ENCODE data around the gene MCUB. TPM values are rescaled to one million over a fixed set of nuclear protein-coding genes. Genes with fewer than 3 reads are reported as not detected.
"Not testable (repeated sequence)": the region's sequence is repeated elsewhere in the genome, so short reads cannot be mapped to it uniquely, and the experiment has no call there.

The MCUB gene
- total RNA-seq, 1 donor from 2014 or later, result 5.7 TPM

- not testable (repeated sequence) for H3K27me3 ChIP-seq (ENCODE audit: control insufficient read depth in 3 of 3, insufficient read depth in 3 of 3, low read length in 3 of 3); H3K4me1 ChIP-seq (ENCODE audit: control insufficient read depth in 3 of 3, insufficient read depth in 3 of 3, low read length in 3 of 3); H3K9ac ChIP-seq (ENCODE audit: low read depth in 1 of 3, low read length in 3 of 3); H3K36me3 ChIP-seq (ENCODE audit: control insufficient read depth in 3 of 3, insufficient read depth in 3 of 3, low read length in 3 of 3); H3K9me3 ChIP-seq (ENCODE audit: control insufficient read depth in 3 of 3, low read length in 3 of 3); H3K27ac ChIP-seq (ENCODE audit: low read depth, low read length); H3K4me3 ChIP-seq (ENCODE audit: low read length in 3 of 3)
Observed at GRCh38 chr4:109596420-109597085, 36.5 kb downstream of the MCUB start.

GRCh38 chr4:109599046-109599652 lies 39.1 kb downstream of the MCUB start:
- no peaks in the 10 kb centered on the region for H3K9me3 ChIP-seq (ENCODE audit: control insufficient read depth in 3 of 3, low read length in 3 of 3)
- no peak overlapping the region for H3K4me3 ChIP-seq (ENCODE audit: low read length in 3 of 3)

GRCh38 chr4:109600431-109600830 lies 40.4 kb downstream of the MCUB start:
- no peak overlapping the region for H3K9ac ChIP-seq (ENCODE audit: low read depth in 1 of 3, low read length in 3 of 3)
- H3K27ac ChIP-seq (ENCODE audit: low read depth, low read length), result no peak overlapping the region
- H3K4me1 ChIP-seq (ENCODE audit: control insufficient read depth in 3 of 3, insufficient read depth in 3 of 3, low read length in 3 of 3), result no peaks in the 10 kb centered on the region
- H3K36me3 ChIP-seq (ENCODE audit: control insufficient read depth in 3 of 3, insufficient read depth in 3 of 3, low read length in 3 of 3), result no peaks in the 10 kb centered on the region
- H3K27me3 ChIP-seq (ENCODE audit: control insufficient read depth in 3 of 3, insufficient read depth in 3 of 3, low read length in 3 of 3), result no peaks in the 10 kb centered on the region
- H3K4me3 ChIP-seq (ENCODE audit: low read length in 3 of 3), result no peak overlapping the region
- no peaks in the 10 kb centered on the region for H3K9me3 ChIP-seq (ENCODE audit: control insufficient read depth in 3 of 3, low read length in 3 of 3)

More at GRCh38 chr4:109599046-109599652, 39.1 kb downstream of the MCUB start:
- Histone ChIP-seq H3K27ac (ENCODE audit: low read depth, low read length) (no peak overlapping the region), H3K9ac (ENCODE audit: low read depth in 1 of 3, low read length in 3 of 3) (no peak overlapping the region), H3K27me3 (ENCODE audit: control insufficient read depth in 3 of 3, insufficient read depth in 3 of 3, low read length in 3 of 3) (no peaks in the 10 kb centered on the region), H3K4me1 (ENCODE audit: control insufficient read depth in 3 of 3, insufficient read depth in 3 of 3, low read length in 3 of 3) (no peaks in the 10 kb centered on the region), H3K36me3 (ENCODE audit: control insufficient read depth in 3 of 3, insufficient read depth in 3 of 3, low read length in 3 of 3) (no peaks in the 10 kb centered on the region)

- Histone ChIP-seq H3K9ac (ENCODE audit: low read depth in 1 of 3, low read length in 3 of 3) (no peak overlapping the region), H3K9me3 (ENCODE audit: control insufficient read depth in 3 of 3, low read length in 3 of 3) (no peaks in the 10 kb centered on the region), H3K36me3 (ENCODE audit: control insufficient read depth in 3 of 3, insufficient read depth in 3 of 3, low read length in 3 of 3) (no peaks in the 10 kb centered on the region), H3K4me1 (ENCODE audit: control insufficient read depth in 3 of 3, insufficient read depth in 3 of 3, low read length in 3 of 3) (no peaks in the 10 kb centered on the region), H3K27ac (ENCODE audit: low read depth, low read length) (no peak overlapping the region), H3K4me3 (ENCODE audit: low read length in 3 of 3) (no peak overlapping the region), H3K27me3 (ENCODE audit: control insufficient read depth in 3 of 3, insufficient read depth in 3 of 3, low read length in 3 of 3) (no peaks in the 10 kb centered on the region)
Observed at GRCh38 chr4:109601336-109601735, 41.3 kb downstream of the MCUB start.

GRCh38 chr4:109607976-109608375 lies 47.9 kb downstream of the MCUB start:
- Histone ChIP-seq H3K36me3 (ENCODE audit: control insufficient read depth in 3 of 3, insufficient read depth in 3 of 3, low read length in 3 of 3) (peaks cover 0 to 3% (median 0%) of the 10 kb centered on the region in 3 donors), H3K27ac (ENCODE audit: low read depth, low read length) (no peak overlapping the region), H3K27me3 (ENCODE audit: control insufficient read depth in 3 of 3, insufficient read depth in 3 of 3, low read length in 3 of 3) (no peaks in the 10 kb centered on the region), H3K4me1 (ENCODE audit: control insufficient read depth in 3 of 3, insufficient read depth in 3 of 3, low read length in 3 of 3) (no peaks in the 10 kb centered on the region), H3K9me3 (ENCODE audit: control insufficient read depth in 3 of 3, low read length in 3 of 3) (no peaks in the 10 kb centered on the region), H3K9ac (ENCODE audit: low read depth in 1 of 3, low read length in 3 of 3) (no peak overlapping the region), H3K4me3 (ENCODE audit: low read length in 3 of 3) (no peak overlapping the region)

GRCh38 chr4:109608879-109609278 lies 48.8 kb downstream of the MCUB start:
- Histone ChIP-seq H3K4me3 (ENCODE audit: low read length in 3 of 3) (no peak overlapping the region), H3K27me3 (ENCODE audit: control insufficient read depth in 3 of 3, insufficient read depth in 3 of 3, low read length in 3 of 3) (no peaks in the 10 kb centered on the region), H3K27ac (ENCODE audit: low read depth, low read length) (no peak overlapping the region), H3K36me3 (ENCODE audit: control insufficient read depth in 3 of 3, insufficient read depth in 3 of 3, low read length in 3 of 3) (peaks cover 0 to 3% (median 0%) of the 10 kb centered on the region in 3 donors), H3K9ac (ENCODE audit: low read depth in 1 of 3, low read length in 3 of 3) (no peak overlapping the region), H3K4me1 (ENCODE audit: control insufficient read depth in 3 of 3, insufficient read depth in 3 of 3, low read length in 3 of 3) (no peaks in the 10 kb centered on the region), H3K9me3 (ENCODE audit: control insufficient read depth in 3 of 3, low read length in 3 of 3) (no peaks in the 10 kb centered on the region)

GRCh38 chr4:109609431-109609830 lies 49.4 kb downstream of the MCUB start:
- no peak overlapping the region for H3K27ac ChIP-seq (ENCODE audit: low read depth, low read length)
- no peaks in the 10 kb centered on the region for H3K4me1 ChIP-seq (ENCODE audit: control insufficient read depth in 3 of 3, insufficient read depth in 3 of 3, low read length in 3 of 3)
- H3K36me3 ChIP-seq (ENCODE audit: control insufficient read depth in 3 of 3, insufficient read depth in 3 of 3, low read length in 3 of 3), result peaks cover 0 to 3% (median 0%) of the 10 kb centered on the region in 3 donors
- no peaks in the 10 kb centered on the region for H3K9me3 ChIP-seq (ENCODE audit: control insufficient read depth in 3 of 3, low read length in 3 of 3)
- H3K9ac ChIP-seq (ENCODE audit: low read depth in 1 of 3, low read length in 3 of 3), result no peak overlapping the region
- H3K27me3 ChIP-seq (ENCODE audit: control insufficient read depth in 3 of 3, insufficient read depth in 3 of 3, low read length in 3 of 3), result no peaks in the 10 kb centered on the region
- H3K4me3 ChIP-seq (ENCODE audit: low read length in 3 of 3), result no peak overlapping the region

GRCh38 chr4:109610489-109610888 lies 50.4 kb downstream of the MCUB start:
- Histone ChIP-seq H3K9me3 (ENCODE audit: control insufficient read depth in 3 of 3, low read length in 3 of 3) (no peaks in the 10 kb centered on the region), H3K4me3 (ENCODE audit: low read length in 3 of 3) (no peak overlapping the region), H3K27ac (ENCODE audit: low read depth, low read length) (no peak overlapping the region), H3K4me1 (ENCODE audit: control insufficient read depth in 3 of 3, insufficient read depth in 3 of 3, low read length in 3 of 3) (no peaks in the 10 kb centered on the region), H3K27me3 (ENCODE audit: control insufficient read depth in 3 of 3, insufficient read depth in 3 of 3, low read length in 3 of 3) (no peaks in the 10 kb centered on the region), H3K9ac (ENCODE audit: low read depth in 1 of 3, low read length in 3 of 3) (no peak overlapping the region), H3K36me3 (ENCODE audit: control insufficient read depth in 3 of 3, insufficient read depth in 3 of 3, low read length in 3 of 3) (peaks cover 0 to 3% (median 0%) of the 10 kb centered on the region in 3 donors)

- Histone ChIP-seq H3K36me3 (ENCODE audit: control insufficient read depth in 3 of 3, insufficient read depth in 3 of 3, low read length in 3 of 3) (peaks cover 0 to 3% (median 0%) of the 10 kb centered on the region in 3 donors), H3K4me3 (ENCODE audit: low read length in 3 of 3) (no peak overlapping the region), H3K4me1 (ENCODE audit: control insufficient read depth in 3 of 3, insufficient read depth in 3 of 3, low read length in 3 of 3) (no peaks in the 10 kb centered on the region), H3K9me3 (ENCODE audit: control insufficient read depth in 3 of 3, low read length in 3 of 3) (no peaks in the 10 kb centered on the region), H3K27ac (ENCODE audit: low read depth, low read length) (no peak overlapping the region), H3K9ac (ENCODE audit: low read depth in 1 of 3, low read length in 3 of 3) (no peak overlapping the region), H3K27me3 (ENCODE audit: control insufficient read depth in 3 of 3, insufficient read depth in 3 of 3, low read length in 3 of 3) (no peaks in the 10 kb centered on the region)
Observed at GRCh38 chr4:109611045-109611646, 51.1 kb downstream of the MCUB start.

GRCh38 chr4:109614015-109614414 lies 54.0 kb downstream of the MCUB start:
- Histone ChIP-seq H3K9ac (ENCODE audit: low read depth in 1 of 3, low read length in 3 of 3) (no peak overlapping the region), H3K27me3 (ENCODE audit: control insufficient read depth in 3 of 3, insufficient read depth in 3 of 3, low read length in 3 of 3) (no peaks in the 10 kb centered on the region), H3K36me3 (ENCODE audit: control insufficient read depth in 3 of 3, insufficient read depth in 3 of 3, low read length in 3 of 3) (peaks cover 0 to 3% (median 0%) of the 10 kb centered on the region in 3 donors), H3K4me3 (ENCODE audit: low read length in 3 of 3) (no peak overlapping the region), H3K27ac (ENCODE audit: low read depth, low read length) (no peak overlapping the region), H3K9me3 (ENCODE audit: control insufficient read depth in 3 of 3, low read length in 3 of 3) (no peaks in the 10 kb centered on the region), H3K4me1 (ENCODE audit: control insufficient read depth in 3 of 3, insufficient read depth in 3 of 3, low read length in 3 of 3) (no peaks in the 10 kb centered on the region)
